Activated naive CD4-positive, alpha-beta T cell treated with anti-CD3 and anti-CD28 coated beads for 36 hours (primary cell): ENCODE results near the gene PDZK1. TPM values are rescaled to one million over a fixed set of nuclear protein-coding genes. Genes with fewer than 3 reads are reported as not detected.
"Not testable (repeated sequence)": the region's sequence is repeated elsewhere in the genome, so short reads cannot be mapped to it uniquely, and the experiment has no call there.

Experiments used
- CTCF ChIA-PET: fragments of 350-600 bp; sonication (Branson Sonifier 250); formaldehyde crosslinking; loops from one replicate; lab custom pipeline; 2021; ENCODE audit warnings: antibody characterized with exemption; lab: Charles Lee
- DNase-seq: peaks from one replicate; pipeline ENCODE4 v3.0.0-alpha.2; 2020
- H3K27ac Mint-ChIP-seq: one replicate; pipeline ENCODE4 v1.8.0; 2021; ENCODE audit warnings: mild to moderate bottlenecking, mixed read lengths
- H3K27me3 Mint-ChIP-seq: one replicate; pipeline ENCODE4 v1.8.0; 2021; ENCODE audit warnings: low read depth, mixed read lengths
- H3K36me3 Mint-ChIP-seq: one replicate; pipeline ENCODE4 v1.8.0; 2021; ENCODE audit warnings: low read depth, mixed read lengths
- H3K4me1 Mint-ChIP-seq: one replicate; pipeline ENCODE4 v1.8.0; 2021; ENCODE audit warnings: low read depth, mixed read lengths
- H3K4me3 Mint-ChIP-seq: one replicate; pipeline ENCODE4 v1.8.0; 2021; ENCODE audit warnings: mild to moderate bottlenecking, moderate library complexity, mixed read lengths
- H3K9me3 Mint-ChIP-seq: one replicate; pipeline ENCODE4 v1.8.0; 2021; ENCODE audit warnings: mixed read lengths
- intact Hi-C: fragments of 100-400 bp; cut with micrococcal nuclease; formaldehyde crosslinking; loops from one replicate; pipeline ENCODE4 v1.15.1; 2023
- total RNA-seq, 2 experiments: library from RNA; stranded (reverse); gene quantifications; one replicate each; pipeline ENCODE4 v1.2.3, GENCODE V29; 2021

Gene PDZK1
- total RNA-seq: not detected

DNA sequence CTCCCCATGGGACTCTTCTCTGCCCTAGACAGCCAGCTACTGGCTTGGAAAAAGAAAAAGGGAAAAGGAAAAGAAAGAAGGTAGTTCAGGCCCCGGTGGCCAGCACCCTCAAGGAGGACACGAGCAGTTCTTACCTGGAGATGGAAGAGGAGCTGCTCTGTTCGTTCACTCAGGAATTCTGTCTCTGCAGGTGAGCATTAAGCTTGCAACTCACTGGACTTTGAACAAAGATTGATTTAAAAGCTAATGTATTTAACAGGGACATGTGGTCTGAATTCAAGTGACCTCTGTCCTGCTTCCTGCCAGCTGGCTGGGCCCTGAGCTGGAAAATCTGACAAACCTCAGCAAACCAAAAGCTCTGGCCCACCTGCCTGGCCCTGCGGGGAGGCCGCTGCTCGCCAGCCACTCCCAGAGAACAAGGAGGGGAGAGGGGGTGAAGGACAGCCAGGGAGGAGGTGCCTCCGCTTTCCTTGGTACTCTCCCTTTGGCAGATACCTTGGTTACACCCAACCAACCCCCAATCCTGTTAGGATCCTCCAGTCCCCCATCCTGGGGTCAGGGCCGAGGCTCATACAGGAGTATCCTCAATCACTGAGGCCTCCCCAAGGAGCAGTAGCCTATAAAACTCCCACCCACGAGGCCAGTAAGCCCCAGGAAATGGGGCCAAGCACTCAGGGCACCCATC is at the start of gene PDZK1:
TSS of gene PDZK1 (minus strand) at position 186 of the 685 bp plus-strand sequence. CDS start 19,347 bp downstream, outside the sequence.
- no peak within 1 kb of the TSS for H3K27ac Mint-ChIP-seq
- DNase-seq: no peak
- H3K36me3 Mint-ChIP-seq: no peaks in the 10 kb centered on the region
- H3K9me3 Mint-ChIP-seq: no peaks in the 10 kb centered on the region
- CTCF ChIA-PET: interaction anchor here (2.0 kb wide), 1 partner anchor 13 kb away, joined by 8 read pairs; no protein-coding TSS in a partner anchor
- H3K4me1 Mint-ChIP-seq: no peaks in the 10 kb centered on the region
- H3K4me3 Mint-ChIP-seq: no peak within 1 kb of the TSS
- intact Hi-C loops: no loop called here
- no peaks in the 10 kb centered on the region for H3K27me3 Mint-ChIP-seq

DNA sequence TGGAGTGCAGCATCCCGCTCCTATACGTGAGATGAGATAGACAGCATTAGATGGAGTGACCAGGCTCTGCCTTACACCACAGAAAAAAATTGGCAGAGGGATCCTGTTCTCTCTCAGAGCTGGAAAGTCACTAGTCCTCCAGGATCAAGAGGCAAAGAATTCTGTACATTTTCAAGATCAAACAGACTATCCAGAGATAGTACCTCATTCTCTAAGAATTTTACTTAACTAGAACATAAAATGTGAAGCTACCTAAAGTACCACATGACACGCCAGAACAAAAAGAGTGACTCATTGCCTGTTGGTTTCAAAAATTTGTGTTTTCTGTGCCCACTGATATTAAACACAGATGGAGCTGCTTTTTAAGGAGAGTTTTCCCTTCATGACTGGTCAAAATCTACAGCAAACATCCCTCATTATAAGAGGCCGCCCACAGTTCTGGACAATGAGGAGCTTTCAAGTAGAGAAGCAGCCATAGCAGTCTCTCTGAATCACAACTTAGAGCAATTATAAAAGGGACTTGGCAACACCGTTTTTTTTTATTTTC is 44.4 kb upstream of the PDZK1 start:
- no peak overlapping the region for H3K27ac Mint-ChIP-seq
- DNase-seq: no peak
- H3K27me3 Mint-ChIP-seq: no peaks in the 10 kb centered on the region
- H3K36me3 Mint-ChIP-seq: peaks cover 7% of the 10 kb centered on the region
- intact Hi-C loops: loop anchor here (5.0 to 10.0 kb wide), 2 partner anchors 34 to 163 kb away; partner anchors contain the start of genes CD160, ITGA10 and PEX11B
- CTCF ChIA-PET: interaction anchor here (0.6 to 1.0 kb wide), 2 partner anchors 29 to 152 kb away, joined by 3 read pairs; no protein-coding TSS in a partner anchor
- H3K9me3 Mint-ChIP-seq: no peaks in the 10 kb centered on the region
- peaks cover 7% of the 10 kb centered on the region for H3K4me1 Mint-ChIP-seq
- H3K4me3 Mint-ChIP-seq: no peak overlapping the region

DNA sequence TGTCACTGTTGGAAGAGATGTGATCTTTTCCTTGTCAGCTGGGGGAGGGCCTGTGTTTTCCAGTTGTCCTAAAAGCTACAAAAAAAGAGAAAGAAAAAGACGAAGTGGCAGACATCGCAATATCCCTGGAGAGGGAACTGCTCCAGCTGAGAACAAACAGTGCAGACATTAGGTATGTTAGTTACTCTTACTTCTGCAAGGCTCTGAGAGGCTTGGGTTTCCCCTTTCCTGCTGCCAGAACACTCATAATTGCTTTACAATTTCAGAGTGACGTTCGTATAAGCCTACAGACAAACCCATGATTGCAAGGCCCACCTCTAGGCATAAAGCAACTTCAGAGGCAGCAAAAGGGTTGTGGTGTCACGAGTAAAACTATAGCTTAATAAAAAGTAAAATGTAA is 43.3 kb upstream of the PDZK1 start:
- Mint-ChIP-seq H3K4me1 (peaks cover 7% of the 10 kb centered on the region), H3K9me3 (no peaks in the 10 kb centered on the region), H3K36me3 (peaks cover 6% of the 10 kb centered on the region), H3K27ac (no peak overlapping the region), H3K4me3 (no peak overlapping the region), H3K27me3 (no peaks in the 10 kb centered on the region)
- CTCF ChIA-PET: interaction anchor here (0.7 to 1.0 kb wide), 2 partner anchors 29 to 108 kb away, joined by 3 read pairs; partner anchors contain the start of gene PIAS3
- intact Hi-C loops: loop anchor here (5.0 to 10.0 kb wide), 2 partner anchors 33 to 164 kb away; partner anchors contain the start of genes CD160, ITGA10 and PEX11B
- no peak for DNase-seq

DNA sequence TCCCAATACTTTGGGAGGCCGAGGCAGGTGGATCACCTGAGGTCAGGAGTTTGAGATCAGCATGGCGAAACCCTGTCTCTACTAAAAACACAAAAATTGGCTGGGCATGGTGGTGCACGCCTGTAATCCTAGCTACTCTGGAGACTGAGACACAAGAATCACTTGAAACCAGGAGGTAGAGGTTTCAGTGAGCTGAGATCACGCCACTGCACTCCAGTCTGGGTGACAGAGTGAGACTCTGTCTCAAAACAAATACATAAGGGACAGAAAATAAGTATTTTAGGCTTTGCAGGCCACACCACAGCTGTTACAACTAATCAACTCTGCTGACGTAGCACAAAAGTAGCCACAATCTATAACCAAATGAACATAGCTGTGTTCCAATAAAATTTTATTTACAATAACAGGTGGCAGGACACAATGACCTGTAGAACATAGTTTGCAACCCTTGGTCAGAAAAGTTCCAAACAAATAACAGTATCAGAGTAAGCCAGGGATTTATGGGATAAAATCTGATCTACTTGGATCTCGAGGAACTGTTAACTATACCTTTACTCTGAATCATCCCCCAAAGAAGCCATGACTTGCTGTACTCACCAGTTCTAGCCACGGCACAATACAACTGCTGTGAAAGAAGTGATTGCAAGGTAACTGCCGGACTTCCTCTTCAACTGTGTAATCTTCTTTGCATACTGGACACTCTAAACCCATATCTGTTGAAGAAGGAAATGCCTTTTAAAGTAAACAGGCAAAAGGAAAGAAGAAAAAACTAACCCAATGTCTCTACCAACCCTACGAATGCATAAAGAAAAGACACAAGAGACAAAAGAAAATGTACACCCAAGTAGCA is 40.5 kb upstream of the PDZK1 start:
- Mint-ChIP-seq H3K4me3 (no peak overlapping the region), H3K27me3 (no peaks in the 10 kb centered on the region), H3K4me1 (peaks cover 7% of the 10 kb centered on the region), H3K36me3 (peaks cover 17% of the 10 kb centered on the region), H3K9me3 (no peaks in the 10 kb centered on the region), H3K27ac (no peak overlapping the region)
- CTCF ChIA-PET: no interaction called here
- intact Hi-C loops: loop anchor here (5.0 kb wide), 1 partner anchor 55 kb away; no protein-coding TSS in a partner anchor
- DNase-seq: no peak

DNA sequence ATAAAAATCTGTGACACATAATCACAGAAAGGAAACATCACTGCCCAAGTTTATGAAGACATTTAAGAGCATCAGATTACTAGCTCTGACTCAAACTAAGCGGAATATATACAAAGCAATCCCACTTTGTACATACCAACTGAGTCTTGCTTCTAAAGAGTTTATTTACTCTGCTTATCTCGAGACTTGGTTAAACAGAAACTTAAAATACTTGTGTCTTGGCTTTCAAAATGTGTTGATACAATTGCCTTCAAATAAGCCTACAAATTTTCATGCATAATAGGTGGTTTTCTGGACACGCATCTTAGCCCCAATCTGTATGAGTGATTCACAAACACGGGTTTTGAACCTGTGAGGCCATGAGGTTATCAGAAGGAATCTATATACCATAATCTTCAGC is 33.1 kb upstream of the PDZK1 start:
- Mint-ChIP-seq H3K4me3 (no peak overlapping the region), H3K9me3 (no peaks in the 10 kb centered on the region), H3K27ac (no peak overlapping the region), H3K4me1 (no peaks in the 10 kb centered on the region), H3K36me3 (peaks cover 11% of the 10 kb centered on the region), H3K27me3 (no peaks in the 10 kb centered on the region)
- intact Hi-C loops: no loop called here
- CTCF ChIA-PET: no interaction called here
- no peak for DNase-seq

DNA sequence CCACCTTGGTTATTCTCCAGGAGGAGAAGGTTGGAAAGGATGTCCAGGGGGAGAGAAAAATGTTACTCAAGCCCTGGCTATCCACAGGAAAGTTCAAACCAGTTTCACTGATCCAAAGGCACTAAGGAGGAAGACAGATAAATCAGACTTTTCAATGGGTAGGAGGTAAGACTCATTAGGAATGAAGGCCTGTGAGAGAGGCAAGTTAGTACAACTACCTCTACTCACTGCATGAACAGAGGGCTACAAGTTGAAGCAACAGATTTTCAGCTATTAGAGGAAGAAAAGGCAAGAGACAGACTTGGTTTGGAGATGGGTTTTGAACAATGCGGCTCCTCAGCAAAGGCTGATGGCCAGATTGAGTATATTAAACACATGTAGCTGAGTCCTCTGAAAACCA is 29.0 kb upstream of the PDZK1 start:
- Mint-ChIP-seq H3K9me3 (no peaks in the 10 kb centered on the region), H3K27ac (no peak overlapping the region), H3K36me3 (no peaks in the 10 kb centered on the region), H3K4me3 (no peak overlapping the region), H3K4me1 (no peaks in the 10 kb centered on the region), H3K27me3 (no peaks in the 10 kb centered on the region)
- CTCF ChIA-PET: no interaction called here
- intact Hi-C loops: no loop called here
- DNase-seq: no peak

DNA sequence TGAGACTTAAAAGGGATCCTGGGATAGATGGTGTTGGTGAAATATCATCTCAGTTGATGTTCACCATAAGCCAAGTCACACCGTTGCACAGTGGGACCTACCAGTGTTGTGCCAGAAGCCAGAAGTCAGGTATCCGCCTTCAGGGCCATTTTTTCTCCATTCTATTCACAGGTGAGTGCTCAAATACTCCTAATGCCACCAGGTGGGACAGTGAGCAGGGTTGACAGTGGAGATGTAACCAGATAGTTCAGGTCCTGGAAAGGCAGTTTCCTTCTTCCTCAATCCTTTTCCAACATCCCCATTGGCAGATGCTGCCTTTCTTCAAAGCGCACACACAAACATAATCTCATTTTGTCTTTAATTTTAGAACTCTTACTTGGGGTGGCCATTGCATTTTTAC is 23.7 kb upstream of the PDZK1 start:
- CTCF ChIA-PET: interaction anchor here (1.4 kb wide), 1 partner anchor 10 kb away, joined by 3 read pairs; no protein-coding TSS in a partner anchor
- DNase-seq: no peak
- Mint-ChIP-seq H3K9me3 (no peaks in the 10 kb centered on the region), H3K27me3 (no peaks in the 10 kb centered on the region), H3K4me3 (no peak overlapping the region), H3K36me3 (no peaks in the 10 kb centered on the region), H3K4me1 (no peaks in the 10 kb centered on the region), H3K27ac (no peak overlapping the region)
- intact Hi-C loops: no loop called here

DNA sequence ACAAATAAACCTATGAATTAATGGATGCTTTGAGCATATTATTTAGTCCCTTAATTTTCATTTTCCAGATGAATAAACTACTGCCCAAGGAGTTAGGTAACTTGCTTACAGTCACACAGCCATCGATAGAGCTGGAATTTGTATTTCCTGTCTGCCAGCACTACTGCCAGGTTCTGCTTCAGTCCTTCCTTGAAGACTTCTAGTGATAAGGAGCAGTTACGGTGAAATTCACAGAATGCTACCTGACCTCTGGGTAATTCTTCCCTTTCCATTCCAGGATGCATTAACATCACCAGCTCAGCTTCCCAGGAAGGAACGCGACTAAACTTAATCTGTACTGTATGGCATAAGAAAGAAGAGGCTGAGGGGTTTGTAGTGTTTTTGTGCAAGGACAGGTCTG is 23.3 kb upstream of the PDZK1 start:
- H3K9me3 Mint-ChIP-seq: no peaks in the 10 kb centered on the region
- no peaks in the 10 kb centered on the region for H3K36me3 Mint-ChIP-seq
- H3K4me3 Mint-ChIP-seq: no peak overlapping the region
- intact Hi-C loops: no loop called here
- DNase-seq: no peak
- H3K4me1 Mint-ChIP-seq: no peaks in the 10 kb centered on the region
- CTCF ChIA-PET: no interaction called here
- no peak overlapping the region for H3K27ac Mint-ChIP-seq
- no peaks in the 10 kb centered on the region for H3K27me3 Mint-ChIP-seq

DNA sequence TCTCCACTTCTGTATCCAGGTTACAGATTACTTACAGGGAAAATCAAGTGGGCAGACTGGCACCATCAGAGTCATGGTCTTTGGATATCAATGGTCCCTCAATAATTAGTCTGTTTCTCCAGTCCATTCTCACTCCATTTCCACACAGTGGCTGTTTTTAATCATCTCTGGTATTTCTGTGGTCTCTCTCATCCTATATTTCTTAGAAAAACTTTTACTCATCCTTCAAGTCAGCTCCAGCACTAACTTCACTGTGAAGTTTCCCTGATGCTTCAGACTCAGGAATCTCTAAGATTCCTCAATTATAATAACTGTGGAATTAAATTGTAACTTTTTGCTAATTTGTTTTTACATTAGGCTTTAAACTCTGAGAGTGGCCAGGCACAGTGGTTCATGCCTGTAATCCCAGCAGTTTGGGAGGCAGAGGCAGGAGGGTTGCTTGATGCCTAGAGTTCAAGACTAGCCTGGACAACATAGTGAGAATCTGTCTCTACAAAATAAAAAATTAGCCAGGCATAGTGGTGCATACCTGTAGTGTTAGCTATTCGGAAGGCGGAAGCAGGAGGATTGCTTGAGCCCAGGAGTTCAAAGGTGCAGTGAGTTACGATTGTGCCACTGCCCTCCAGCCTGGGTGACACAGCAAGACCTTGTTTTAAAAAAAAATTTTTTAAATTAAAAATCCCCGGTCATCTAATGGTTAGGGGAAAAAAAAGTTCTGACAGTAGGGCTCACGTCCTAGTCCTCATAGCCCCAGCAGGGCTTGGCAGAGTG is 22.7 kb upstream of the PDZK1 start:
- Mint-ChIP-seq H3K4me1 (no peaks in the 10 kb centered on the region), H3K27ac (no peak overlapping the region), H3K36me3 (no peaks in the 10 kb centered on the region), H3K4me3 (no peak overlapping the region), H3K9me3 (no peaks in the 10 kb centered on the region), H3K27me3 (no peaks in the 10 kb centered on the region)
- CTCF ChIA-PET: interaction anchor here (0.8 kb wide), 1 partner anchor 8 kb away, joined by 3 read pairs; no protein-coding TSS in a partner anchor
- intact Hi-C loops: loop anchor here (10.0 kb wide), 1 partner anchor 135 kb away; no protein-coding TSS in a partner anchor
- no peak for DNase-seq

DNA sequence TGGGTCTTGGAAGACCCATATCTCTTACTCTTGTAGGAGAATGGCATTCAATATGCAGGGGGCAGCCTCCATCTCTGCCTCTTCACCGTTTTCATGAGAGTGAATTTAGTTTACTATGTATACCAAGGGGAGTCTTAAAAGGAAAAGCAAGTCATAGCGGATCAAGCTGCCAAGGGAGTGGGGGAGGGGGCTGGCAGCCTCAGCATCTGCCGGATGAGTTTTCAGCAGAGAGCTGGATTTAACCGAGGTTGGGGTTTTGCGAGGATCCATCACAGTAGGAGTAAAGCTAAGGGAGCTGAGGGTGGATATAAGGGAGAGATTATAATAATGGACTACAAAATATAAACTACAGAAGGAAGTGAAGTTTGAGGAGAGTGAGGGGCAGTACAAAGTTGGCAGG is 22.0 kb upstream of the PDZK1 start:
- no peaks in the 10 kb centered on the region for H3K36me3 Mint-ChIP-seq
- no peaks in the 10 kb centered on the region for H3K9me3 Mint-ChIP-seq
- H3K27me3 Mint-ChIP-seq: no peaks in the 10 kb centered on the region
- no peak for DNase-seq
- CTCF ChIA-PET: interaction anchor here (0.8 kb wide), 1 partner anchor 7 kb away, joined by 3 read pairs; no protein-coding TSS in a partner anchor
- intact Hi-C loops: loop anchor here (10.0 kb wide), 1 partner anchor 134 kb away; no protein-coding TSS in a partner anchor
- no peak overlapping the region for H3K4me3 Mint-ChIP-seq
- H3K4me1 Mint-ChIP-seq: no peaks in the 10 kb centered on the region
- H3K27ac Mint-ChIP-seq: no peak overlapping the region

DNA sequence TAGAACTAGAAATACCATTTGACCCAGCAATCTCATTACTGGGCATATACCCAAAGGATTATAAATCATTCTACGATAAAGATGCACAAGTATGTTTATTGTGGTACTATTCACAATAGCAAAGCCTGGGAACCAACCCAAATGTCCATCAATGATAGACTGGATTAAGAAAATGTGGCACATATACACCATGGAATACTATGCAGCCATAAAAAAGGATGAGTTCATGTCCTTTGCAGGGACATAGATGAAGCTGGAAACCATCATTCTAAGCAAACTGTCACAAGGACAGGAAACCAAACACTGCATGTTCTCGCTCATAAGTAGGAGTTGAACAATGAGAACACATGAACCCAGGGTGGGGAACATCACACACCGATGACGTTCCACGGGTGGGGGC is 19.0 kb upstream of the PDZK1 start:
- H3K27ac Mint-ChIP-seq, H3K36me3 Mint-ChIP-seq, H3K4me1 Mint-ChIP-seq, DNase-seq, H3K9me3 Mint-ChIP-seq, CTCF ChIA-PET, H3K4me3 Mint-ChIP-seq: not testable (repeated sequence)
- H3K27me3 Mint-ChIP-seq: peaks cover 12% of the 10 kb centered on the region
- intact Hi-C loops: loop anchor here (10.0 kb wide), 1 partner anchor 131 kb away; no protein-coding TSS in a partner anchor
